Measurements from ENCODE around the gene AJM1. TPM values are rescaled to one million over a fixed set of nuclear protein-coding genes. Genes with fewer than 3 reads are reported as not detected.

AJM1 gene
- total RNA-seq, 1 experiment from 2014 or later = 7.2 TPM

GRCh38 chr9:136826703-136827582 lies 15.3 kb upstream of the AJM1 start:
- DNase-seq (ENCODE audit: low read depth, low spot score) (no peak), ATAC-seq (no peak)
- BruUV-seq (replicated peaks) = no TSS peak
- H3K36me3 ChIP-seq (ENCODE audit: control insufficient read depth, insufficient read depth, low read length) = no peaks in the 10 kb centered on the region; the same call in 1 of the 2 replicates
- H3K9me3 ChIP-seq (ENCODE audit: control insufficient read depth, insufficient read depth, low read depth, low read length) = no peaks in the 10 kb centered on the region
- no peak overlapping the region for H3K27ac ChIP-seq (ENCODE audit: low read length)
- H3K4me3 ChIP-seq (ENCODE audit: low read depth in 2 of 2, low read length in 2 of 2) = no peak overlapping the region
- TF ChIP-seq SIN3A (IDR thresholded peaks at IDR 0.05; ENCODE audit: borderline replicate concordance, insufficient read depth, low read depth, low read length) = no peak
- no peak for TF ChIP-seq POLR2AphosphoS5 (IDR thresholded peaks at IDR 0.05; ENCODE audit: low read depth, low read length)
- no peak for TF ChIP-seq REST (IDR thresholded peaks at IDR 0.05; ENCODE audit: insufficient read depth in 1 of 2, low read depth in 2 of 2, low read length in 1 of 2)
- TF ChIP-seq TCF7L2 (IDR thresholded peaks at IDR 0.05; ENCODE audit: low read depth, low read length) = no peak
- TF ChIP-seq, protein P1, sequence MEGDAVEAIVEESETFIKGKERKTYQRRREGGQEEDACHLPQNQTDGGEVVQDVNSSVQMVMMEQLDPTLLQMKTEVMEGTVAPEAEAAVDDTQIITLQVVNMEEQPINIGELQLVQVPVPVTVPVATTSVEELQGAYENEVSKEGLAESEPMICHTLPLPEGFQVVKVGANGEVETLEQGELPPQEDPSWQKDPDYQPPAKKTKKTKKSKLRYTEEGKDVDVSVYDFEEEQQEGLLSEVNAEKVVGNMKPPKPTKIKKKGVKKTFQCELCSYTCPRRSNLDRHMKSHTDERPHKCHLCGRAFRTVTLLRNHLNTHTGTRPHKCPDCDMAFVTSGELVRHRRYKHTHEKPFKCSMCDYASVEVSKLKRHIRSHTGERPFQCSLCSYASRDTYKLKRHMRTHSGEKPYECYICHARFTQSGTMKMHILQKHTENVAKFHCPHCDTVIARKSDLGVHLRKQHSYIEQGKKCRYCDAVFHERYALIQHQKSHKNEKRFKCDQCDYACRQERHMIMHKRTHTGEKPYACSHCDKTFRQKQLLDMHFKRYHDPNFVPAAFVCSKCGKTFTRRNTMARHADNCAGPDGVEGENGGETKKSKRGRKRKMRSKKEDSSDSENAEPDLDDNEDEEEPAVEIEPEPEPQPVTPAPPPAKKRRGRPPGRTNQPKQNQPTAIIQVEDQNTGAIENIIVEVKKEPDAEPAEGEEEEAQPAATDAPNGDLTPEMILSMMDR (IDR thresholded peaks at IDR 0.05) = no peak
- in situ Hi-C loops (cut with HindIII; ENCODE audit: low pct_unique_long_range_greater_than_20kb, low sequenced_read_pairs) = no loop called here
- CTCF ChIA-PET = no interaction called here
- no peaks in the 10 kb centered on the region for H3K27me3 ChIP-seq (ENCODE audit: control insufficient read depth, insufficient read depth, low read length)
- intact Hi-C loops (cut with micrococcal nuclease; ENCODE audit: unreplicated experiment) = no loop called here
- POLR2A ChIA-PET = no interaction called here
- H3K4me1 ChIP-seq (ENCODE audit: control insufficient read depth, insufficient read depth, low read length) = no peaks in the 10 kb centered on the region

DNA sequence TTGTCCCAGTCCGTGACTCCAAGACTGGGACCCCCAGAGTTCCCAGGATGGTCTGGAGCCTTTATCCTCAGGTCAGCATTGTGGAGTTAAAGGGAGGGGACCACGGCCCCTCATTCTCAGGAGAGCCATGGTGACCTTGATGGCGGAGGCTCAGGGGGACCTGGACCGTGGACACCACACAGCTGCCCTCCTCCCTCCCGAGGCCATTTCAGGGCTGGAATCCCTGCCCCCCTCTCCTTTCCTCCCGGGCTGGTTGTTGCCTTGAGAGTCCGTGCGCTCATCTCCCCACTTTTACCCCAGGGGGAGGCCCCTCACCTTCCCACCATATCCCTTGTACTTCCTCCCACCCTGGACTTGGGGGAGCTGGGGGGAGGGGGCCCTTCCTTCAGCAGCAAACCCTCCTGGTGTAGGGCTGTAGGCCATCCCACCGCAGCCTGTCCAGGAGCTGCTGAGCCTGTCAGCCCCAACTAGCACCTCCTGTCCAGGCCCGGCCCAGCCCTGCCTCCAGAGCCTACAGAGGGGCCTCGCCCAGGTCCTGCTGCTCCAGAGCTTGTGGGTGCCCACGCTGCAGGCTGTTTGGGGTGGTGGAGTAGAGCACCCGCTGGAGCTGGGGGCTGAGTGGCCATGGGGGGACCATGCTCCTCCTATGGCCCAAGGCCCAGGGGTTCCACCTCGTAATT lies 14.3 kb upstream of the AJM1 start:
- no peak for TF ChIP-seq REST (IDR thresholded peaks at IDR 0.05; ENCODE audit: insufficient read depth in 1 of 2, low read depth in 2 of 2, low read length in 1 of 2)
- TF ChIP-seq, protein P1 (IDR thresholded peaks at IDR 0.05) = no peak
- no peak for TF ChIP-seq TCF7L2 (IDR thresholded peaks at IDR 0.05; ENCODE audit: low read depth, low read length)
- no peak for TF ChIP-seq POLR2AphosphoS5 (IDR thresholded peaks at IDR 0.05; ENCODE audit: low read depth, low read length)
- TF ChIP-seq SIN3A (IDR thresholded peaks at IDR 0.05; ENCODE audit: borderline replicate concordance, insufficient read depth, low read depth, low read length) = no peak
- H3K4me3 ChIP-seq (ENCODE audit: low read depth in 2 of 2, low read length in 2 of 2) = no peak overlapping the region
- DNase-seq (ENCODE audit: low read depth, low spot score) (no peak), ATAC-seq (no peak)
- H3K27me3 ChIP-seq (ENCODE audit: control insufficient read depth, insufficient read depth, low read length) = no peaks in the 10 kb centered on the region
- CTCF ChIA-PET = no interaction called here
- H3K9me3 ChIP-seq (ENCODE audit: control insufficient read depth, insufficient read depth, low read depth, low read length) = no peaks in the 10 kb centered on the region
- H3K4me1 ChIP-seq (ENCODE audit: control insufficient read depth, insufficient read depth, low read length) = no peaks in the 10 kb centered on the region
- H3K36me3 ChIP-seq (ENCODE audit: control insufficient read depth, insufficient read depth, low read length) = no peaks in the 10 kb centered on the region; the same call in 1 of the 2 replicates
- H3K27ac ChIP-seq (ENCODE audit: low read length) = no peak overlapping the region
- in situ Hi-C loops (cut with HindIII; ENCODE audit: low pct_unique_long_range_greater_than_20kb, low sequenced_read_pairs) = no loop called here
- BruUV-seq (replicated peaks) = no TSS peak
- intact Hi-C loops (cut with micrococcal nuclease; ENCODE audit: unreplicated experiment) = no loop called here
- POLR2A ChIA-PET = no interaction called here

Measured in Panc1 (cell line).